Fibroblast of villous mesenchyme (primary cell): ENCODE data around the gene ADAMTSL1. TPM values are rescaled to one million over a fixed set of nuclear protein-coding genes. Genes with fewer than 3 reads are reported as not detected.

Experiments
- DNase-seq: peaks from one replicate; pipeline ENCODE4 v3.0.0-alpha.2; 2010; ENCODE audit warnings: low read depth
- H3K4me3 ChIP-seq: 2 replicates; pipeline ENCODE4 v1.5.1; 2011; ENCODE audit warnings: low read depth, mild to moderate bottlenecking, low read length
- total RNA-seq: library from RNA; depleted of rRNA; stranded (reverse); fragments of >200 nt; gene quantifications from 2 replicates; pipeline ENCODE4 v1.2.3, GENCODE V29; 2012
- TF ChIP-seq, protein P1 (sequence below): IDR thresholded peaks from 2 replicates; pipeline ENCODE4 v1.5.1; 2012; ENCODE audit warnings: low read depth, mild to moderate bottlenecking, low read length; ENCODE audit not compliant: insufficient read depth

ADAMTSL1 gene
- total RNA-seq, 1 donor = 3.0 TPM

DNA sequence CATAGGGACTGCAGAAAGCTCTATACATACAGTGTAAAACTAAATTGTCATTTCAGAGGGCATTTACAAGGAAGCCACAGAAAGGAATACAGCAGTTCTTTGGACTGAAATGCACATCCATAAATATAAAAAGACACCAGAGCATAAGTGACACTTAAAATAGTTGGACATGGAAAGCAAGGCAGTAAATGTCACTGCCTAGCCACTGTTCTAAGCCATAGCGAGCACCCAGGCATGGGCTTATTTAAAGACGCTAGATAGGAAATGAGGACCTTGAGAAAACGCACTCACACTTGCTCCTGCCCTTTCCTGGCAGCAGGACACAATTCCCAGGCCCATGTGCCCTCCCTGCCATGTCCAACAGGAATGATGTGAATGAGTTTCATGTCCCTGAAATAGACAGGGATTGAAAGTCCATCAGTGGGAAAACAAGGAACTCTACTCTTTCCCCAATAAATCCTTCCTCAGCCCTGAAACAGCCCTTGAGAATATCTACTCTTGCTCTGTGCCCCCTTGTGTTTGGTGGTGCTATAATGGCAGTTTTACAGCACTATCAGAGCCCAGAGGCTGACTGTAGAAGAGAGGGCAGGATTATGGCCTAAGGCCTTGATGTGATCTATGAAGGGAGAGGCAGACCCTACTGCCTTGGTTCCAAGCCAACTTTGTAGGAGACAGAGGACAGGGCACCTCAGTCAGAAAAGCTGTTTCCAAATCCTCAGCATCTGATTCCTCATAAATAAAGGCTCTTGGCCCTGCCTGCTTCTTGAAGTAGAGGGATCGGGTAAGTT lies 376.1 kb downstream of the ADAMTSL1 start:
- TF ChIP-seq, protein P1, sequence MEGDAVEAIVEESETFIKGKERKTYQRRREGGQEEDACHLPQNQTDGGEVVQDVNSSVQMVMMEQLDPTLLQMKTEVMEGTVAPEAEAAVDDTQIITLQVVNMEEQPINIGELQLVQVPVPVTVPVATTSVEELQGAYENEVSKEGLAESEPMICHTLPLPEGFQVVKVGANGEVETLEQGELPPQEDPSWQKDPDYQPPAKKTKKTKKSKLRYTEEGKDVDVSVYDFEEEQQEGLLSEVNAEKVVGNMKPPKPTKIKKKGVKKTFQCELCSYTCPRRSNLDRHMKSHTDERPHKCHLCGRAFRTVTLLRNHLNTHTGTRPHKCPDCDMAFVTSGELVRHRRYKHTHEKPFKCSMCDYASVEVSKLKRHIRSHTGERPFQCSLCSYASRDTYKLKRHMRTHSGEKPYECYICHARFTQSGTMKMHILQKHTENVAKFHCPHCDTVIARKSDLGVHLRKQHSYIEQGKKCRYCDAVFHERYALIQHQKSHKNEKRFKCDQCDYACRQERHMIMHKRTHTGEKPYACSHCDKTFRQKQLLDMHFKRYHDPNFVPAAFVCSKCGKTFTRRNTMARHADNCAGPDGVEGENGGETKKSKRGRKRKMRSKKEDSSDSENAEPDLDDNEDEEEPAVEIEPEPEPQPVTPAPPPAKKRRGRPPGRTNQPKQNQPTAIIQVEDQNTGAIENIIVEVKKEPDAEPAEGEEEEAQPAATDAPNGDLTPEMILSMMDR = no peak
- H3K4me3 ChIP-seq = no peak overlapping the region
- no peak for DNase-seq

DNA sequence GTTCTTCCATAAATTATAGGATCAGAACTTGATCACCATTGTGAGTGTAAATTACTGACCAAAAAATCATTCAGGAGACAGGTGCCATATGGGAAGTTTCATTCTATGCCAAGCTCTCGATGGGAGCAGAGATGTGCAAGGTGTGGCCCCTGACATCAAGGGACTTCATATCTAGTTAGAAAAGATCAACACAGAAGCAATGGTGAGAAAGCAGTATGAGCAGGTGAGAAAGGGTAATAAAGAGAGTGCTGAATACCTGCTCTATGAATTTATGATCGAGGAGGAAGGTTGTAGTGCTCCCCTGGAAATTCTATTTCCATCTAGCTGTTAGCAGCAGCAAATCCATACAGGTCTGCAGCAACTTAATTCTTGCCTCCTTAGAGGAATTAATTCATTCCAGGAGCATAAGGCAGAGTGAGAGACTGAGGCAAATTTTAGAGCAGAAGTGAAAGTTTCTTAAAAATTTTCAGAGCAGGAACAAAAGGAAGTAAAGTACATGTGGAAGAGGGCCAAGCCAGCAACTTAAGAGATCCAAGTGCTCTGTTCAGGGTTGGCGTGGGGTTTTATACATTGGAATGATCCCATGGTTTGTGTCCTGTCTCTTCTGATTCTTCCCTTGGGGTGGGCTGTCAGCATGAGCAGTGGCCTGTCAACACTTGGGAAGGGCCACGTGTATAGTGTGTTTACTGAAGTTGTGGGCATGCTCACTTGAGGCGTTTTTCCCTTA lies 377.3 kb downstream of the ADAMTSL1 start:
- no peak overlapping the region for H3K4me3 ChIP-seq
- TF ChIP-seq, protein P1 = no peak
- no peak for DNase-seq

DNA sequence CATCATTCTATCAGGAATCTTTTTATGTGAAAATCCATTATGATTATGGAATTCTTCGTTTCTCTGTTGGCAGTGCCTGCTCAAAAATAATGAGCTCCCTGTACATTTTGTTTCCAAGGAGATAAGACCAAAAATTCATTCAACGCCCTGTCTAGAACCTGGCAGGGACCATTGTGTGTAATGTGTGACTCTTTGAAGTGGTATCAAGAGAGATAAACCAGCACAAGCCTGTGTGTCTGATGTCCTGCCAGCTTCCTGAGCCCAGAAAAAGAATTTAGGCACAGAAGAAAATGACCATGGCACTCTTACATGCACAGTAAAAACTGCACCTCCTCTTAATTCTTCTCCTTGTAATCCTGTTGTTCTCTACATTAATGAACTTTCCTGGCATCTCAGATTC lies 381.7 kb downstream of the ADAMTSL1 start:
- TF ChIP-seq, protein P1 = no peak
- no peak for DNase-seq
- no peak overlapping the region for H3K4me3 ChIP-seq

DNA sequence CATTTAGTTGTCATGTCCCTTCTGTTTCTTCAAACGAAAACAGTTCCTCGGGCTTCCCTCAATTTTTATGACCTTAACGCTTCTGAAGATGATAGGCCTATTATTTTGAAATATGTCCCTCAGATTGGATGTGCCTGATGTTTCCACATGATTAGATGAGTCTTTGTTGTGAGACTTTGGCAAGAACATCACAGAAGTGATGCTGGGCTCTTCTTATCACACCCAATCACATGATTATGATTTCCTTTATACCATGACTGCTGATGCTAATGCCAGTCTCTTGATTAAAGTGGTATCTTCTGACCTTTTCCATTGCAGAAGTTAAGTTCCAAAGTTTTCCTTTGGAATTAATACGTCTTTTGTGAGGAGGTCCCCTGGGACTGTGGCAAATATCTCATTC lies 383.4 kb downstream of the ADAMTSL1 start:
- no peak overlapping the region for H3K4me3 ChIP-seq
- no peak for DNase-seq
- TF ChIP-seq, protein P1 = no peak

DNA sequence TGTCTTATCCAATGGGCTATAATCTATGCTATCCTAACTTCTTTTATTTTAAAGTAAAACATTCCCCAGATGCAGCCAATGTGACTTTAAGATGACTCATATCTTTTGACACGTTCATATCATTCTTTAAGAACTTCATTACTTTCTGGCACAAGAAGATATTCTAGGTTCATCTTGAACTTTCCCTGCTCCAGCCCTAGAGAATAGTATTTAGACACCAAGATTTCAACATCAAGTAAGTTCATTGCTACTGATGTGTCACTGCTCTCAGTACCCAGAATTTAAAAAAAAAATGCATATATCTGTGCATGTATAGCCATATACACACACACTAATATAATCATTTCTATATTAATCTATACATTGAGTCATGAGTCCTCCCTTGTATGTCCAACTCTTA lies 383.8 kb downstream of the ADAMTSL1 start:
- peak; percentile 39 for DNase-seq
- H3K4me3 ChIP-seq = no peak overlapping the region
- TF ChIP-seq, protein P1 = no peak

DNA sequence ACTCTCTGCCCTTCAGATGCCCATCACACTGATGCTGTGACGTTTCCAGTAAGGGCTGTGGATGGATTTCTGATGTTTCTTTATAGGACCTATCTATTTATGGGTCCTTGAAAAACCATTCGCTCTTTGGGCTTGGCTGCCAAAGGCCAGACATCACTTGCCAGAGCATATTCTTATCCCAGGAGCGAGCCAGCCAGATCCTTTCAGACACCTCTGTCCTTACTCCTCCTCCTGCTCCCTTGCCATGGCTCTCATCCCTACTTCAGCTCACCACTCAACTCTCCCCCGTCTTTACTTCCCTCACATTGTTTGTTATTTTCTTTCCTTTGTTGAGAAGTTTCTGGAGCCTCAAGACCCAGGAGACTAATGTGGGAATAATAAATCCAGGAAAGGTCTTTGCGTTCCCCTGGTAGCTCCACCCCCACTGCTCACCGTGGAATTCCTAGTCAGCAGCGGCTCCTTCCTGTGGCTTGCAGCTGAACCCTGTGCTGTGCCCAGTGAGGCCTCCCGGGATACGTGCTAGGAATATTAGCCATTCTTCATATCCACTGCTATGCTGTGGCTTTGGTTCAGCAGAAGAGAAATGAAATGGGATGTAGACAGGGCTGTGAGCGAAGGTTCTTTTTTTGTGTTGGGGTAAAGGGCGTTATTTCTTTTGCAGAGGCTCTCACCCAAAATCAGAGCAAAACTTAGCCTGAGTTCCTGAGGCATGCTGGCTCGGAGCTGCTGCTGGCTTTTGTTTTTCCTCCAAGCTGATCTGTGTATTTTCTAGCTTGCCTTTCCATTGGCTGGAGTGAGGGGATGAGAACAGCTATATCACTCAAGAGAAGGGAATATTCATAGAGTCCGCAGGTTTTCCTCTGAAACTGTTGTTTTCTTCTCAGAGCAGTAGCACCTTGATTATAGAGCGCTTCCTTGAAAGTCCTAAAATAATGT lies 387.9 kb downstream of the ADAMTSL1 start:
- TF ChIP-seq, protein P1 = no peak
- peak; percentile 12 for DNase-seq
- H3K4me3 ChIP-seq = no peak overlapping the region
